ENCODE data around the gene NHERF2.
"Not testable (repeated sequence)": the region's sequence is repeated elsewhere in the genome, so short reads cannot be mapped to it uniquely, and the experiment has no call there.

The NHERF2 gene

DNA sequence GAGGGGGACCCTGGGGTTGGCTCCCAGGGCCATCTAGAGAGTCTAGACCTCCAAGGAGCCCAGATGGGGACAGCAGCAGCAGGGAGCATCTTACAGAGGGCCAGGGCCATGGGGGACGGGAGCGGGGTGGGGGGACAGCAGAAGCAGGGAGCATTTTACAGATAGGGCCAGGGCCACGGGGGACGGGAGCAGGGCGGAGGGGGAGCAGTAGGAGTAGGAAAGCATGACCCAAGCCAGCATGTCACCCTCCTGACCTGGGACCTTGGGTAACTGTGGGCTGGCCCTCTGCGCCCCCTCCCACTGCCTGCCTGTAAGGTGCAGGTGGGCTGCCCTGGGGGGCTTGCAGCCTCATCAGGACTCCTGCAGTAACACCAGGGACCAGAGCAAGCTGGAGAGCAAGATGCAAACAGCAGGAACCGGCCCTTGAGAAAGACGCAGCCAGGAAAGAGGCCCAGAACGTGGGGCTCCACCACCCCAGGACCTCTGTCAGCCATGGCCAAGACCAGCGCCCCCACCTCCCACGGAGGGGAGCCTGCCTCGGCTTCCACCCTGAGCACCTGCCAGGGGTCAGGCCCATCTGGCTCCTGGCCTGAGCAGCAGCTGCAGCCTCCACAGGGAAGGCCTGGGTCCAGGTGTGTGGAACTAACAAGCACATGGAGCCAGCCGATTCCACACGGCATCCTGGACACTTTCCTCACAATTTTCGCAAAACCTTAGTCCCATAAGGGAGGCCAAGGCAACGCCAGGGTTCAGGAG is 19.4 kb upstream of the NHERF2 start:
- no peak for DNase-seq

DNA sequence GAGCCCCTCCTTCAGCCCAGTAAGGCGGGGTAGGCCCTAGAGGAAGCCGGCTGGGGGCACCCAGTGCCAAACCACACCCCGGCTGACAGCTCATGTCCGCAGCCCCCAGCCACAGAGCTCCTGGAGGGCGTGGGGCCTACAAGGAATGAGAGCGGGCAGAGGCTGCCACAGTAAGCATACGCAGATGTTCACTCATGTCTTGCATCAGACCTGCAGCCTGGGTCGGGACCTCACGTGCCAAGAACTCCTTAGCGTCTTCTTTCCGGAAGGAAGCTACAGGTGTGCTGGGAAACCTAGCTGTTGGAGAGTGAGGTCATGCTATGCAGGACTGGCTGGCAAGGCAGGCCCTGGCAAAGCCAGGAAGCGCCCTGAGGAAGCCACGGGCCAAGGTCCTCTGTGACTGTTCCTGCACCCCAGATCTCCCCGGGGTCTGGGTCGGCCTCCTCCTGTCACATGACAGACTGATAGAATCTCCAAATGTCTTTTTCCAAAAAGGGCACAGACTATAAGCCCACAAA is 18.6 kb upstream of the NHERF2 start:
- DNase-seq: no peak

DNA sequence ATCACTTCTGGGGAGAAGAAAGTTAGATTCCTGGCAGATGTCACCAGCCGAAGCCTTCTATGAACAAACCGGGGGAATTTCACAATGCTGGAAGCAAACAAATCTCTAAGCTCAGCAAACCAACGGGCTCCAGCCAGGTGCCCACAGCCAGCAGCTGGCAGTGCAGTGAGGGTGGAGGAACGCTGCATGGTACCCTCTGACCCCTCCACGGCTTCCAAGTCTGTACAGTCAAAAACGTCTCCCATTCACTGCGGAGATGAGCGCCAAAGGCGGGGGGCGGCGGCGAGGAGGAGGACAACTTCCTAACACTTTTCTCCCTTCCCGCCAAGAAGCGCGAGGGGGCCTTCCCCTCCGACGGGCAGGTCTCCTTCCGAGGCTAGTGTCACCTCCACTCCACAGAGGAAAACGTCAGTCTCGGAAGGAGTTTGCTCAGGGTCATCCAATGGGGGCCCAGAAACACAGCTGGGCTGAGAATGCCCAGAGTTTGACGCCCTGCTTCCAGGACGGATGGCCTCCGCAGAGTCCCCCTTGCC is 18.0 kb upstream of the NHERF2 start:
- no peak for DNase-seq

DNA sequence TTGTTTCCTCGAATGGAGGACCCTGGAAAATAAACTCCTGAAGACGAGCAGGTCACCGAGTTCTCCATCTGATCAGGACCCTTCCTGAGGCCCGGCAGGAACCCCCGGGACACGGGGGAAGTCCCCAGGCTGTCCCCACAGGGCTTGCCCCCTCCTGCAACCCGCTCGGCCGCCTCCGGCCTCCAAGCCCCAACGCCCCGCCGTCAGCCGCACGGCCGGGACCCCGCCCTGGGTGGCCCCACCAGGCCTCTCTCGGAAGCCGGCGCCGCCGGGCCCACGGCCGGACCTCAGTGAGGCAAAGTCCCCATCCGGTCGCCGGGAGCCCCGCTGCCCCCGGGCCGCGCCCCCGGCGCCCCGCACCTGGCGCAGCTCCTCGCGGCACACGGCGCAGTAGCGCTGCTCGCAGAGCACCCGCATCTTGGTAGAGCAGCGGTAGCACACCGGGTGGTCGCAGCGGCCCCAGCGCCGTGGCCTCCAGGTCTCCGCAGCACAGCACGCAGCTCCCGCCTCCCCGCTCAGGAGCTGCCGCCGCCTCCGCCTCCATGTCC is 17.5 kb upstream of the NHERF2 start:
- DNase-seq: no peak

DNA sequence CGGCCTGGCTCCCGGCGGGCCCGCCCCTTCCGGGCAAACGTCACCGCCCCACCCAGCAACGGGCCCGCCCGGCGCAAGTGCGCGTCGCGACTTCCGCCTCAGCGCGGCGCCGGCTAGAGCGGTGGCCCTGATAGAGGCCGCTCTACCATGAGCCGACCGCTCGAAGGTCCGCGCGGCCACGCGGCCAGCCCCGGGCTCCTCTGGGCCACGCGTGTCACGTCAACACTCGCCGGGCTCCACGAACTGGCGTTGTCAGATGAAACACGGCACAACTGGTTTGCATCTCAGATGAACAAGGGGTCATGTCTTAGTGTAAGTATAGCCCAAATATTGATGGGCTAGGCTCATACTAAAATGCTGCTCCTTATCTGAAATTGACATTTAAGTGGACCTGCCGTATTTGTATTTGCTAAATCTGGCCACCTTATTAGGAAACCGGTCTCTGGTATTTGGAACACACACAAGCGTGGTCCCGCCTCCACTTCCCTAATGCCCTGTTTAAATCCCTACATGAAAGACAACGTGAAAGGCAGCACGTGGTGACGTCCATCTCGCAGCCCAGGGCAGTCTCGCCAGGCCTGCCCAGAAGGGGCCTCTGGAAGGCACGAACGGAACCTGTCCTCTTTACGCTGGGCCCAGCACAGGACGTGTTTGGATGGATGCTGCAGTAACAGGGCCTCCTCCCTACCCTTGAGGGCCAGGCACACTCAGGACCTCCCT is 16.8 kb upstream of the NHERF2 start, which contains the start of gene ZNF598:
Gene ZNF598 (minus strand): TSS at position 31 of the 720 bp plus-strand sequence.
- peak; percentile 49 to 73 (median 62) for DNase-seq

DNA sequence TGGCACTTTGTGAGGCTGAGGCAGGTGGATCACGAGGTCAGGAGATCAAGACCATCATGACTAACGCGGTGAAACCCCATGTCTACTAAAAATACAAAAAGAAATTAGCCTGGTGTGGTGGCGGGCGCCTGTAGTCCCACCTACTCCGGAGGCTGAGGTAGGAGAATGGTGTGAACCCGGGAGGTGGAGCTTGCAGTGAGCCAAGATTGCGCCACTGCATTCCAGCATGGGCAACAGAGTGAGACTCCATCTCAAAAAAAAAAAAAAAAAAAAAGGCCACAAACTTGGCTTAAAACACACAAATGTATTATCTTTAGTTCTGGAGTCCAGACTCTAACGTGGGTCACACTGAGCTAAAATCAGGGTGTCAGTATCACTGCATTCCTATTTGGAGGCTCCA is 15.0 kb upstream of the NHERF2 start:
- DNase-seq: not testable (repeated sequence)

DNA sequence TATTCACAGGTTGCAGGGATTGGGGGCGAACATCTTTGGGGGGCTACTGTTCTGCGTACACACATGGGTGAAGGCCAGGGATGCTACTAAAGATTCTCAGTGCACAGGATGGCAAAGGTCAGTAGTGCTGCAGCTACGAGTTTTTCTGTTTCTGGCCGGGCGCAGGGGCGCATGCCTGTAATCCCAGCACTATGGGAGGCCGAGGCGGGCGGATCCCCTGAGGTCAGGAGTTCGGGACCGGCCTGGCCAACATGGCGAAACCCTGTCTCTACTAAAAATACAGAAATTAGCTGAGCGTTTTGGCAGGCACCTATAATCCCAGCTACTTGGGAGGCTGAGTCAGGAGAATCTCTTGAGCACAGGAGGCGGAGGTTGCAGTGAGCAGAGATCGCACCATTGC is 13.2 kb upstream of the NHERF2 start:
- DNase-seq: no peak

DNA sequence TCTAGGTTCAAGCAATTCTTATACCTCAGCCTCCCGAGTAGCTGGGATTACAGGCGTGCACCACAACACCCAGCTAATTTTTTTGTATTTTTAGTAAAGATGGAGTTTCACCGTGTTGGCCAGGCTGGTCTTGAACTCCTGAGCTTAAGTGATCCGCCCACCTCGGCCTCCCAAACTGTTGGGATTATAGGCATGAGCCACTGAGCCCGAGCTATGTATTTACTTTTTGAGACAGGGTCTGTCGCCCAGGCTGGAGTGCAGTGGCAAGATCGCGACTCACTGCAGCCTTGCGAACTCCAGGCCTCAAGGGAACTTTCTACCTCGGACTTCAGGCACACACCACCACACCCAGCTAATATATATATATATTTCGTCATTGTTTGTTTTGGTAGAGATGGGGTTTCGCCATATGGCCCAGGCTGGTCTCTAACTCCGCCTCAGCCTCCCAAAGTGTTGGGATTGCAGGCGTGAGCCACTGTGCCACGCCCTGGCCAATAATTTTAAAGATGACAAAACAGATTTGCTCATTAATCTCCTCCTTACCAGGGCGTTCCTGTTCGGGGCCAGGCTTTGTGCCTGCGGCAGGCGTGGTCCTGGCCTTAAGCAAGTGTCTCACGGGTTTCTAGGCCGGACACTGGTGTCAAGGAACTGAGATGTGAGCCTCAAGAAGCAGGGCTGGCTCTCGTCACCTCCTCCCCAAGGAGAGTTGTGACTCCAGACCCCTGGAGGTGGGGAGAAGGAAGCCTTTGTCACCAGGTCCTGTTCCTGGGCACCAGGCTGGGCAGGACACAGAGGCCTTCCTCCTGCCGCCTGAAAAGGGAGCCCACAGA is 11.4 kb upstream of the NHERF2 start:
- no peak for DNase-seq

DNA sequence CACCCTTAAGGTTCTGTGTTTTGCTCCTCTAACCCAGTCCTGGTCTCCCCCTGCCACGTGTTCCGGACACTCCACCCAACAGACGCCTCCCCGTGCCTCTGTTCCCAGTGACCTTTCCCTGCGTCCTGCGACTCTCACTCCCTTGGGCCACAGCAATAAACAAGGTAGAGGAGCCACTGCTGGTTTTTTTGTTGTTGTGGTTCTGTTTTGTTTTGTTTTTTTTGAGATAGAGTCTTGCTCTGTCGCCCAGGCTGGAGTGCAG is 10.8 kb upstream of the NHERF2 start:
- no peak for DNase-seq

DNA sequence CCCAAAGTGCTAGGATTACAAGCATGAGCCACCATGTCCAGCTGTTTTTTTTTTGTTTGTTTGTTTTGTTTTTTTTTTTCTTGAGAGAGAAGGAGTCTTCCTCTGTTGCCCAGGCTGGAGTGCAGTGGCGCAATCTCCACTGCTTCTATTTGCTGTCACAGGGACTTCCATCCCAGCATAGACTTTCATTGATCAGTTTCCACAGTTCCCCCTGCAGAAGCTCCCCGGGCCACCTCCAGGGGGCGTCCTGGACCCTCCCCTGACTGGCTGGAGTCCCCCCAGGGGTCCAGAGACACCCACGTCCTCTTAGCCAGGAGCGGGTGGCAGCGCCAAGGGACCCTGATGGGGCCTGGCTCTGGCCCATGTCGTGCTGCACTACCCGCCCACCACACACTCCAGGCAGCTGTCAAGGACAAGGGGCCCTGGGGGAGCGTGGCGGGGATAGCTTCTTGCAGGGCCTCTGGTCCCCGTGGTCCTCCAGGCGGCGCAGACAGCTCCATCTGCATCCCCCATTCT is 10.2 kb upstream of the NHERF2 start:
- DNase-seq: no peak

DNA sequence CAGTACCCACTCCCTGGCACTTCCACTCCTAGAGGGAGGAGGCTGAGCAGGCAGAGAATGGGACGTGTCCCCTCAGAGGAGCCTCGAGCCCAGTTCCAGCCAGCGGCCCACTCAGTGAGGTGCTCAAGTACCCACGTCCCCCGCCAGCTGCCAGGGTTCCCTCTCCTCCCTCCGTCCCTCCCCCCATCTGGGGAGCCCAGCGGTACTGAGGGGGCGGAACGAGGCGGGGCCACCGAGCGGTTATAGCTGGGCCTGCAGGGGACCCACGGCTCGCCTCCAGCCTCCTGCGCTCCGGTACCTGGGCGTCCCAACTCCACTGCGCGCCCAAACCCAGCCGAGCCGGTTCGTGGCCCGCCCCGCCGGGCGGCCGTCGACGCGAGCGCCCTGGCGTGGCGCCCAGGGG is 7.2 kb upstream of the NHERF2 start, which contains the start of gene NPW:
Gene NPW (plus strand): TSS at position 268 of the 403 bp plus-strand sequence.
- DNase-seq: no peak

DNA sequence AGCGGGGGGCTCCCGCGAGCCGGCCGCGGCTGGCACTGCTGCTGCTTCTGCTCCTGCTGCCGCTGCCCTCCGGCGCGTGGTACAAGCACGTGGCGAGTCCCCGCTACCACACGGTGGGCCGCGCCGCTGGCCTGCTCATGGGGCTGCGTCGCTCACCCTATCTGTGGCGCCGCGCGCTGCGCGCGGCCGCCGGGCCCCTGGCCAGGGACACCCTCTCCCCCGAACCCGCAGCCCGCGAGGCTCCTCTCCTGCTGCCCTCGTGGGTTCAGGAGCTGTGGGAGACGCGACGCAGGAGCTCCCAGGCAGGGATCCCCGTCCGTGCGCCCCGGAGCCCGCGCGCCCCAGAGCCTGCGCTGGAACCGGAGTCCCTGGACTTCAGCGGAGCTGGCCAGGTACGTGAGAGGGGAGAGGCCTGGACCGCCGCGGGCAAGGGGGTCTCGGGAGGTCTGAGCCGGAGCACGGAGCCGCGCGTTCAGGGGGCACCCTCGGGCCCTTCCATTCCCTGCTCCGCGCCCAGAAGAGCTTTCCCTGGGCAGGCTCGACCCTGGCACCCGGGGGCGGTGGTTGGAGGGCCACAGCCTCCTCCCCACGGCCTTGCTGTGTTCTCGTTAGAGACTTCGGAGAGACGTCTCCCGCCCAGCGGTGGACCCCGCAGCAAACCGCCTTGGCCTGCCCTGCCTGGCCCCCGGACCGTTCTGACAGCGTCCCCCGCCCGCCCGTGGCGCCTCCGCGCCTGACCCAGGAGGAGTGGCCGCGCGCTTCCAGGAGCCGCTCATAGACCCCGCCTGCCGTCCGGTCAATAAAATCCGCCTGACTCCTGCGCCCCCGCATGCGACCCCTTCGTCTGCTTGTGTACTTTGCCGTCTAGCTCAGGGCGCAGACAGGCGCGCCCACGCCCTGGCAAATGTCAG is 6.5 kb upstream of the NHERF2 start:
- no peak for DNase-seq

DNA sequence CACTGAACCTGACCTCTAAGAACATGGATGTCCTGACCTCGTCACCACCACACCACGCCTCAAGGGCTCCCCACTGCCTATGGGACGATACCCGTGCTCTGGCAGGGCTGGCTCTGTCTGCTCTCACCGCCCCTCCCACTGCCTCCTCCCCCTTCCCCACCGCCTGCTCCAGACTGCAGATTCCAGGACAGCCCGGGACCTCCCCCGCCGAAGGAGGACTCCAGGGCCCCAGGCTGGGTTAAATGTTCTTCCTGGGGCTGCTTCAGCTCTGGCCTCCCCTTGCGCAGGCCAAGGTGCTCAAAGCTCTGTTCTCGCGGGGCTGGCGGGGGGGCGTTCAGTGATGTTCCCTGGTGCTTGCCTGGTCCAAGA is 4.0 kb upstream of the NHERF2 start:
- DNase-seq: no peak

DNA sequence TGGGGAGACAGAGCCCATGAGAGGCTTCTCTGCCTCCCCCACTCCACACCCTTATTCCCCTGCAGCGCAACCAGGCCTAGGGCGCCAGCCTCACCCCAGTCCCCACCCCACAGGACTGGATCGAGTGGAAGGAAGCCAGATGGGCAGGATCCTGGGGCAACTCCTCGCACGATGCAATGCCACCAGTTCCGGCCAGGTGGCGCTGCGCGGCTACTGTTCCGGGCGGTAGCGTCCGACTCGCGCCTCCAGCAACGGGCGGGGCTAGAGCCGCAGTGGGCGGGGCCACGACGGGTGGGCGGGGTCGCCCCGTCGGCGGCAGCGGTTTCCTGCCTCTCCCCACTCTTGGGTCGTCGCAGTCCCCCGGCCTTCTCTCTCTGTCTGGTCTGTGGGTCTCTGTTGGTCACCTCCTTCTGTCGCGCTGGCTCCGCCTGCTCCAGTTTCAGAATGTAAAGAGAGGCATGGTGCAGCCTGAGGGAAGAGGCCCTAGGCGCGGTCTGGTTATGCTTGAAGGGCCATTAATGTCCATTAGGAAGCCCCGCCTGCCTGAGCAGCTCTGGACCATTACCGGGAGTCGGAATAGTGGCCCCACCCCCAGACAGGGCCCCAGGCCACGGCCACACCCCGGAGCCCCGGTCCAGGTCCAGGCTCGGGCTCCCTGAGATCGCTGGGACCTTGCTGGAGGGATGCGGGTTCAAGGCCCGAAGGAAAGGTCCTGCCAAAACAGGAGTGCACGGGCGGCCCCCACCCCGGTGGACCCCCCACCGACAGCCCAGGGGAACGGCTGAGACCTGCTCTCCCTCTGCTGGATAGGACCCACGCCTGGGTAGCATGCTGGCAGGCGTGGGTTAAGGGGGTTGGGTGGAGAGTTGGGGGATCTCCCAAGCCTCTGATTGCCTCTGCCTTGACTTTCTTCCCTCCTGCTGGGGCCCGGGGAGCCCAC is 3.3 kb upstream of the NHERF2 start:
- peak; percentile 89 to 96 (median 96) for DNase-seq

DNA sequence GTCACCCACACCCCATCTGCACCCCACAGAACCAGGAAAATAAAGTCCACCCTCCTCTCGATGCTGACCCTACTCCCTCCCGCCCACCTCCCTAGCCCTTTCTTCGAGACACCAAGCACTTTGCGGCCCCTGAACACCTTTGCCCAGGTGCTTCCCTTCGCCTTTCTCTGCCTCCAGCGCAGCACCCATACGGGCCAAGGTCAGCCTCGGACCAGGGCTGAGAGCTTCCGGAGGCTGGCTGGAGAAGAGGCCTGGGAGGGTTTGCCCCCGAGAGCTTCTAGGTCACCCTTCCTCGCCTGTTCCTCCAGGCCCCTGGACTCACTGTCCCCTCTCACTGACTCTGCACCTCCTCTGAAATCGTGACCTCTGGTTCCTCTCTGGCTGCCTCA is 2.7 kb upstream of the NHERF2 start:
- no peak for DNase-seq

DNA sequence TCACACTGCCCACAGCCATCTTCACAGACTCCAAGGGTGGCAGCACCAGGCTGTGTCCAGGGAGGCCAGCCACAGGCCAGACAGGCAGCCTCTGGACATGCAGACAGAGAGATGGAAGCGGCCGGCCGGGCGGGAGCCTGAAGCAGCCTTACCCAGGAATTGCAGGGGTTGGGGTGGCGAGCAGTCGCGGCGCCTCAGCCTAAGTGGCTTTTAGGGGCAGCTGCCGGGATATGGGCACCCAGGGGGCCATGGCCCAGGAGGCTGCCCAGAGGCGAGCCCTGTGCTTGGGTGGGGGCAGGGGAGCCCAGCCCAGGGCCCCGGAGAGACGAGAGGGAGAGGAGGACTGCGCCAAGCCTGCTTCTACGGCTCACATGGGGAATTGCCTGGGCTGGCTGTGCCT is 1.5 kb upstream of the NHERF2 start:
- DNase-seq: no peak

DNA sequence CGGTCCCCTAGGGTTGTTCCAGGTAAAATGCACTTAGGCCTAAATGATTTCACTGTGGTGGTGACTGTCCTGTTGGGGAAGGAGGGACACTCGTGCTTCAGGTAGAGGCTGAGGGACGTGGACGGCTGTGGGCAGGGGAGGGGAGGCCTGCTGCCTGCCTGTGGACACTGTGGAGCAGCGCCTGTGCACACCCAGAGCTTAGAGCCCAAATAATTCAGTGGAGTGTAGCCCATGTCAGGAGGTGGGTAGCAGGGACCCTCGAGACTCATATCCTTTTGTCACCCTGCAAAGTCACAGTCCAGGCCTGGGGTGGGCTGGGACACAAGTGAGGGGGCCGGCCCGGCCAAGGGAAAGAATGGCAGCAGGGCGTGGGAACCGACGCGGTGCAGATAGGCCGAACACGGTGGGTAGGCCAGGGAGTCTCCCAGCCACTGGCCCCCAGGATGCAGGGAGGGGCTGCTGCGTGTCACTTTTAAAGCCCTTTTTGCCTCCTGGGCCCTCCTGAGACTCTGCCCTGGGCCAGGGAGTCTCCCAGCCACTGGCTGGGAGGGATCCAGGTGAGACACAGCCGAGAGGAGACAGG is 733 bp upstream of the NHERF2 start:
- DNase-seq: no peak

DNA sequence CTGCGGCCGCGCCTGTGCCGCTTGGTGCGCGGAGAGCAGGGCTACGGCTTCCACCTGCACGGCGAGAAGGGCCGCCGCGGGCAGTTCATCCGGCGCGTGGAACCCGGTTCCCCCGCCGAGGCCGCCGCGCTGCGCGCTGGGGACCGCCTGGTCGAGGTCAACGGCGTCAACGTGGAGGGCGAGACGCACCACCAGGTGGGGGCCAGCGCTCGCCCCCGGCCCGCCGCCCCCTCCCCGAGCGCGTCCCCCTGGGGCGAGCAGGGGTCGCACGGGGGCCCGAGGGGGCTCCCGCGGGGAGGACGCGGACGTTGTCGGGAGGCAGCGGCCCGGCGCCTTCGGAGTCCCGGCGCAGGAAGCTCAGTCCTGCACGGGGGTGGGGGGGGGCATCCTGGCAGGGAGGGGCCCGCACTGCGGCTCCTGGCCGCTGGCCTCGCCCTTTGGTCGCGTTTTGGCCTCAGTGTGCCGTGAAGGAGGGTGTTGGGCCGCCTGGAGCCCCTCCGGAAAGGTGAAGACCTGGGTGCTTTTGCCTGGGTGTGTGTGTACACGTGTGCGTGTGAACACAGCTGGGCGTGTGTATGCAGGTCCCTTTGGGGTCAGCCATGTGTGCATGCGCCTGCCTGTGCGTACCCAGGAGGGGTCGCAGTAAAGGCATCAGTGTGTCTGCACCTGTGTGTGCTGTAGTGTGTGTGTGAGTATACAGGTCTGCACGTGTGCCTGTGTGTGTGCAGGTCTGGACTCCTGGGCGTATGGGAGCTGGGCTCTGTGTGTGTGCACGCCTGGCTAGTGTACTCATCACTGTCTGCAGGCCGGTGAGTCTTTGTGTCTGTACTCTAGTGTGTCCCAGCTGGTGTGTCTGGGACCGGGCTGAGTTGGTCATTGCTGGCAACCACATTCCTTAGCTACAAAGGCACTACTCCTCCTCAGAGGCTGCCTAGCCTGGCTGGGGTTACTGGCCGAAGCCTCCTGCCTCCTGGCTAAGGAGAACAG is 615 bp downstream of the NHERF2 start:
- no peak for DNase-seq

DNA sequence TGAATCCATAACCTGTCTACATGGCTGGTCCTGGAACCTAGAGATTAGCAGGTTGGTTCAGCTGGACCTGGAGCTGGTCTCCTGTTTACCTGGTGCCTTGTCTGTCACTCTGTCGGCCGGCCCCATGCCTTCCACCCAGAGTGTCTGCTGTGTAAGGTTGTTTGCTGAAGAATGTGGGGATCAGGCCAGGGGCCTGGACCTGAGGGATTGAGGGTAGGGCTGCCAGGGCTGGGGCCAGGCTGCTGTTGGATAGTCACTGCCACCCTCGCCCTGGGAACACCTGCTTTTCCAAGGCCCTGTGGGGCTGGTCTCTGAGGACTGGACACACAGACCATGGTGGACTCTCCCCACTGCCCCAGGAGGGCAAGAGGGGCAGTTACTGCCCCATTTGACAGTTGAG is 1.4 kb downstream of the NHERF2 start:
- no peak for DNase-seq
